H1 (cell line): ENCODE results near the gene HELZ2. TPM values are rescaled to one million over a fixed set of nuclear protein-coding genes. Genes with fewer than 3 reads are reported as not detected.

Source experiments
- EGR1 ChIP-seq: IDR thresholded peaks from 2 replicates; pipeline ENCODE4 v1.6.1; 2011; ENCODE audit warnings: low read depth, low read length, borderline replicate concordance
- GABPA ChIP-seq: IDR thresholded peaks from 2 replicates; pipeline ENCODE4 v1.6.1; 2011; ENCODE audit warnings: mild to moderate bottlenecking, low read length, moderate library complexity, borderline replicate concordance; ENCODE audit not compliant: insufficient read depth
- JUN ChIP-seq: IDR thresholded peaks from 2 replicates; pipeline ENCODE4 v1.6.1; 2011; ENCODE audit warnings: low read depth, mild to moderate bottlenecking, improper control_type of control experiment, low read length
- KDM1A ChIP-seq: fragments of 200-600, 300-600 bp; sonication (generic); IDR thresholded peaks from 2 replicates; pipeline ENCODE4 v1.7.1; 2016; ENCODE audit warnings: mild to moderate bottlenecking, low read length, borderline replicate concordance
- SIX5 ChIP-seq: IDR thresholded peaks from 2 replicates; pipeline ENCODE4 v1.6.1; 2011; ENCODE audit warnings: mild to moderate bottlenecking, low read depth, low read length
- SP4 ChIP-seq: IDR thresholded peaks from 2 replicates; pipeline ENCODE4 v1.6.1; 2012; ENCODE audit warnings: low read length, inconsistent platforms
- SRF ChIP-seq: IDR thresholded peaks from 2 replicates; pipeline ENCODE4 v1.6.1; 2011; ENCODE audit warnings: mild to moderate bottlenecking, low read depth, low read length, moderate library complexity
- TAF7 ChIP-seq: optimal IDR thresholded peaks from 2 replicates; pipeline ENCODE3; 2011; ENCODE audit warnings: low read depth, mild to moderate bottlenecking, inconsistent platforms, low read length, moderate library complexity, borderline replicate concordance
- YY1 ChIP-seq: IDR thresholded peaks from 2 replicates; pipeline ENCODE4 v1.6.1; 2011; ENCODE audit warnings: low read depth, mild to moderate bottlenecking, low read length
- polyA plus RNA-seq, 7 experiments: library from polyadenylated mRNA; depleted of rRNA in 3 of 7; stranded (reverse) in 5 of 7; unstranded in 2 of 7; fragments of >200 nt in 5 of 7; fragments of 200-250 nt in 2 of 7; gene quantifications; 1 replicate in 5 of 7; 2 replicates in 1 of 7; 4 replicates in 1 of 7; pipeline versions ENCODE4 v1.2.1 to v1.2.3, GENCODE V29; 2011 to 2013; ENCODE audit warnings: missing spikeins in 2 of 7, mixed read lengths in 2 of 7
- total RNA-seq: library from RNA; stranded (reverse); fragmentation: NEBNext Ultra II Directional; extraction: Animal tissue kit (Norgen Biotek cat#: 25700); gene quantifications from 2 replicates; pipeline ENCODE4 v1.2.1, GENCODE V29; 2021
- TF ChIP-seq, protein P1 (sequence below): fragments of 300-600 bp; sonication (generic); IDR thresholded peaks from 2 replicates; pipeline ENCODE4 v1.7.1; 2012; ENCODE audit warnings: low read length, moderate library complexity, mild to moderate bottlenecking, inconsistent platforms; ENCODE audit not compliant: insufficient replicate concordance

Gene HELZ2
- total and polyA plus RNA-seq, 2 of the 8 experiments (the other 6 are each of a cell fraction or from before 2014, with no cell fraction given): 7.9 to 17.5 TPM

DNA sequence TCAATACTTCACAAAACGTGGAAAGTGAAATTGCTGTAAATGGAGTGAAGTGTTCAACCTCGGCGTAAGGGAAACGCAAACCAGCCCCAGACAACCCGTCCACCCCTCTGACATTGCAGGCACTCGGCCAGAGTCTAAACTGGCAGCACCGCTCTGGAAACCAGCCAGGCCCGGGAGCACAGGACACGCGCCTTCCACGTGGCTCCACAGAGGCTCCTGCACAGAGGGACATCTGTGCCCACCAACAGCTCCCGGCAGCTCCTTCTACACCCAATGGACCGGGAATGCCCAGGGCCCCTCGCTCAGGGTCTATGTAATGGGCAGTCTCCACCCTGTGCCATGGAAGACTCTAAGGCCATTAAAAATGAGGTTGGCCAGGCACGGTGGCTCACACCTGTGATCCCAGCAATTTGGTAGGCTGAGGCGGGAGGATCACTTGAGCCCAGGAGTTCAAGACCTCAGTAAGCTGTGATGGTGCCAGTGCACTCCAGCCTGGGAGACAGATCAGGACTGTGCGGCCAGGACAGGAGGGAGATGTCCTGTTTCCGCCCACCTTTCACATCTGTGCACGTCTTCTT lies 3.4 kb upstream of the HELZ2 start (continued):
- TF ChIP-seq, protein P1, sequence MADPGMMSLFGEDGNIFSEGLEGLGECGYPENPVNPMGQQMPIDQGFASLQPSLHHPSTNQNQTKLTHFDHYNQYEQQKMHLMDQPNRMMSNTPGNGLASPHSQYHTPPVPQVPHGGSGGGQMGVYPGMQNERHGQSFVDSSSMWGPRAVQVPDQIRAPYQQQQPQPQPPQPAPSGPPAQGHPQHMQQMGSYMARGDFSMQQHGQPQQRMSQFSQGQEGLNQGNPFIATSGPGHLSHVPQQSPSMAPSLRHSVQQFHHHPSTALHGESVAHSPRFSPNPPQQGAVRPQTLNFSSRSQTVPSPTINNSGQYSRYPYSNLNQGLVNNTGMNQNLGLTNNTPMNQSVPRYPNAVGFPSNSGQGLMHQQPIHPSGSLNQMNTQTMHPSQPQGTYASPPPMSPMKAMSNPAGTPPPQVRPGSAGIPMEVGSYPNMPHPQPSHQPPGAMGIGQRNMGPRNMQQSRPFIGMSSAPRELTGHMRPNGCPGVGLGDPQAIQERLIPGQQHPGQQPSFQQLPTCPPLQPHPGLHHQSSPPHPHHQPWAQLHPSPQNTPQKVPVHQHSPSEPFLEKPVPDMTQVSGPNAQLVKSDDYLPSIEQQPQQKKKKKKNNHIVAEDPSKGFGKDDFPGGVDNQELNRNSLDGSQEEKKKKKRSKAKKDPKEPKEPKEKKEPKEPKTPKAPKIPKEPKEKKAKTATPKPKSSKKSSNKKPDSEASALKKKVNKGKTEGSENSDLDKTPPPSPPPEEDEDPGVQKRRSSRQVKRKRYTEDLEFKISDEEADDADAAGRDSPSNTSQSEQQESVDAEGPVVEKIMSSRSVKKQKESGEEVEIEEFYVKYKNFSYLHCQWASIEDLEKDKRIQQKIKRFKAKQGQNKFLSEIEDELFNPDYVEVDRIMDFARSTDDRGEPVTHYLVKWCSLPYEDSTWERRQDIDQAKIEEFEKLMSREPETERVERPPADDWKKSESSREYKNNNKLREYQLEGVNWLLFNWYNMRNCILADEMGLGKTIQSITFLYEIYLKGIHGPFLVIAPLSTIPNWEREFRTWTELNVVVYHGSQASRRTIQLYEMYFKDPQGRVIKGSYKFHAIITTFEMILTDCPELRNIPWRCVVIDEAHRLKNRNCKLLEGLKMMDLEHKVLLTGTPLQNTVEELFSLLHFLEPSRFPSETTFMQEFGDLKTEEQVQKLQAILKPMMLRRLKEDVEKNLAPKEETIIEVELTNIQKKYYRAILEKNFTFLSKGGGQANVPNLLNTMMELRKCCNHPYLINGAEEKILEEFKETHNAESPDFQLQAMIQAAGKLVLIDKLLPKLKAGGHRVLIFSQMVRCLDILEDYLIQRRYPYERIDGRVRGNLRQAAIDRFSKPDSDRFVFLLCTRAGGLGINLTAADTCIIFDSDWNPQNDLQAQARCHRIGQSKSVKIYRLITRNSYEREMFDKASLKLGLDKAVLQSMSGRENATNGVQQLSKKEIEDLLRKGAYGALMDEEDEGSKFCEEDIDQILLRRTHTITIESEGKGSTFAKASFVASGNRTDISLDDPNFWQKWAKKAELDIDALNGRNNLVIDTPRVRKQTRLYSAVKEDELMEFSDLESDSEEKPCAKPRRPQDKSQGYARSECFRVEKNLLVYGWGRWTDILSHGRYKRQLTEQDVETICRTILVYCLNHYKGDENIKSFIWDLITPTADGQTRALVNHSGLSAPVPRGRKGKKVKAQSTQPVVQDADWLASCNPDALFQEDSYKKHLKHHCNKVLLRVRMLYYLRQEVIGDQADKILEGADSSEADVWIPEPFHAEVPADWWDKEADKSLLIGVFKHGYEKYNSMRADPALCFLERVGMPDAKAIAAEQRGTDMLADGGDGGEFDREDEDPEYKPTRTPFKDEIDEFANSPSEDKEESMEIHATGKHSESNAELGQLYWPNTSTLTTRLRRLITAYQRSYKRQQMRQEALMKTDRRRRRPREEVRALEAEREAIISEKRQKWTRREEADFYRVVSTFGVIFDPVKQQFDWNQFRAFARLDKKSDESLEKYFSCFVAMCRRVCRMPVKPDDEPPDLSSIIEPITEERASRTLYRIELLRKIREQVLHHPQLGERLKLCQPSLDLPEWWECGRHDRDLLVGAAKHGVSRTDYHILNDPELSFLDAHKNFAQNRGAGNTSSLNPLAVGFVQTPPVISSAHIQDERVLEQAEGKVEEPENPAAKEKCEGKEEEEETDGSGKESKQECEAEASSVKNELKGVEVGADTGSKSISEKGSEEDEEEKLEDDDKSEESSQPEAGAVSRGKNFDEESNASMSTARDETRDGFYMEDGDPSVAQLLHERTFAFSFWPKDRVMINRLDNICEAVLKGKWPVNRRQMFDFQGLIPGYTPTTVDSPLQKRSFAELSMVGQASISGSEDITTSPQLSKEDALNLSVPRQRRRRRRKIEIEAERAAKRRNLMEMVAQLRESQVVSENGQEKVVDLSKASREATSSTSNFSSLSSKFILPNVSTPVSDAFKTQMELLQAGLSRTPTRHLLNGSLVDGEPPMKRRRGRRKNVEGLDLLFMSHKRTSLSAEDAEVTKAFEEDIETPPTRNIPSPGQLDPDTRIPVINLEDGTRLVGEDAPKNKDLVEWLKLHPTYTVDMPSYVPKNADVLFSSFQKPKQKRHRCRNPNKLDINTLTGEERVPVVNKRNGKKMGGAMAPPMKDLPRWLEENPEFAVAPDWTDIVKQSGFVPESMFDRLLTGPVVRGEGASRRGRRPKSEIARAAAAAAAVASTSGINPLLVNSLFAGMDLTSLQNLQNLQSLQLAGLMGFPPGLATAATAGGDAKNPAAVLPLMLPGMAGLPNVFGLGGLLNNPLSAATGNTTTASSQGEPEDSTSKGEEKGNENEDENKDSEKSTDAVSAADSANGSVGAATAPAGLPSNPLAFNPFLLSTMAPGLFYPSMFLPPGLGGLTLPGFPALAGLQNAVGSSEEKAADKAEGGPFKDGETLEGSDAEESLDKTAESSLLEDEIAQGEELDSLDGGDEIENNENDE: no peak
- TF ChIP-seq SP4: no peak
- TF ChIP-seq SRF: no peak
- TF ChIP-seq TAF7: no peak
- no peak for TF ChIP-seq GABPA
- no peak for TF ChIP-seq YY1
- no peak for TF ChIP-seq EGR1
- no peak for TF ChIP-seq JUN
- no peak for TF ChIP-seq SIX5
- TF ChIP-seq KDM1A: no peak
